ENCODE data around the gene PABPN1L. TPM values are rescaled to one million over a fixed set of nuclear protein-coding genes. Genes with fewer than 3 reads are reported as not detected.

The PABPN1L gene
- total and polyA plus RNA-seq, 10 donors: 0.26 to 1.3 (median 0.70) TPM; not detected in 4

GRCh38 chr16:88883117-88883895 is 16.8 kb upstream of the PABPN1L start:
- TF ChIP-seq POLR2AphosphoS5 (IDR thresholded peaks at IDR 0.05) (peak in 1 of 3 donors; percentile 19), POLR2A (IDR thresholded peaks at IDR 0.05) (no peak), CTCF (IDR thresholded peaks at IDR 0.05 in 8 of 11, conservative IDR thresholded peaks at IDR 0.05 in 3 of 11) (no peak)
- no peaks in the 10 kb centered on the region for H3K27me3 ChIP-seq (replicated peaks in 1 of 7)
- H3K9me3 ChIP-seq: no peaks in the 10 kb centered on the region
- 95 to 97% (median 96%) methylated on average over 42 to 49 of the region's 49 CpGs for WGBS, 5 donors
- peaks cover 0 to 27% (median 13%) of the 10 kb centered on the region in 6 donors for H3K4me1 ChIP-seq
- intact Hi-C loops (cut with DNase I; ENCODE audit: low total_unique reads): no loop called here
- H3K36me3 ChIP-seq: peaks cover 0 to 99% (median 83%) of the 10 kb centered on the region in 6 donors
- DNase-seq: no peak
- no peak overlapping the region for H3K4me3 ChIP-seq
- no peak overlapping the region for H3K27ac ChIP-seq

- no peak for TF ChIP-seq CTCF (IDR thresholded peaks at IDR 0.05 in 8 of 11, conservative IDR thresholded peaks at IDR 0.05 in 3 of 11)
- Histone ChIP-seq H3K27ac (peak overlapping the region in 1 of 8 donors; percentile 30), H3K4me1 (peaks cover 0 to 19% (median 6%) of the 10 kb centered on the region in 6 donors), H3K36me3 (peaks cover 0 to 100% (median 88%) of the 10 kb centered on the region in 6 donors), H3K27me3 (replicated peaks in 1 of 7) (no peaks in the 10 kb centered on the region), H3K4me3 (no peak overlapping the region), H3K9me3 (no peaks in the 10 kb centered on the region)
- intact Hi-C loops (cut with DNase I; ENCODE audit: low total_unique reads): no loop called here
- WGBS, 5 donors: 78 to 88% (median 85%) methylated on average over 15 to 26 of the region's 26 CpGs
- DNase-seq: no peak
These were observed 16.0 kb upstream of the PABPN1L start for GRCh38 chr16:88882358-88883030.

- Histone ChIP-seq H3K27me3 (replicated peaks in 1 of 7) (no peaks in the 10 kb centered on the region), H3K9me3 (no peaks in the 10 kb centered on the region), H3K27ac (peak overlapping the region in 1 of 8 donors; percentile 30), H3K4me3 (no peak overlapping the region), H3K4me1 (peaks cover 0 to 16% (median 4%) of the 10 kb centered on the region in 6 donors), H3K36me3 (peaks cover 0 to 100% (median 89%) of the 10 kb centered on the region in 6 donors)
- 92 to 97% (median 95%) methylated on average over 21 to 27 of the region's 27 CpGs for WGBS, 5 donors
- TF ChIP-seq POLR2A (IDR thresholded peaks at IDR 0.05) (no peak), CTCF (IDR thresholded peaks at IDR 0.05 in 8 of 11, conservative IDR thresholded peaks at IDR 0.05 in 3 of 11) (no peak), POLR2AphosphoS5 (IDR thresholded peaks at IDR 0.05) (no peak)
- intact Hi-C loops (cut with DNase I; ENCODE audit: low total_unique reads): no loop called here
- no peak for DNase-seq
These were observed 15.4 kb upstream of the PABPN1L start for GRCh38 chr16:88881675-88882357.
